HL-60 (cell line): ENCODE measurements around the gene FERMT2.

Experiments
- DNase-seq, 2 experiments: peaks; one replicate each; pipeline ENCODE4 v3.0.0-alpha.2; 2010 to 2020; ENCODE audit warnings: low read depth in 1 of 2, low spot score in 1 of 2
- H3K27ac ChIP-seq: fragments of 250-450 bp; sonication (Bioruptor Pico); replicated peaks from 2 replicates; pipeline ENCODE4 v1.5.1; 2020; ENCODE audit warnings: mild to moderate bottlenecking, moderate library complexity
- H3K27me3 ChIP-seq: fragments of 250-450 bp; sonication (Bioruptor Pico); 2 replicates; pipeline ENCODE4 v1.5.1; 2021; ENCODE audit warnings: mild to moderate bottlenecking, moderate library complexity; ENCODE audit not compliant: insufficient read depth, poor library complexity, severe bottlenecking
- H3K4me3 ChIP-seq: replicated peaks from 2 replicates; pipeline ENCODE4 v1.5.1; 2011; ENCODE audit warnings: mild to moderate bottlenecking, control low read depth, low read length; ENCODE audit not compliant: insufficient read depth
- GABPA ChIP-seq: IDR thresholded peaks from 2 replicates; pipeline ENCODE4 v1.6.1; 2012; ENCODE audit warnings: low read depth
- POLR2AphosphoS5 ChIP-seq: IDR thresholded peaks from 2 replicates; pipeline ENCODE4 v1.6.1; 2012; ENCODE audit warnings: low read depth
- REST ChIP-seq: IDR thresholded peaks from 2 replicates; pipeline ENCODE4 v1.6.1; 2012; ENCODE audit warnings: low read depth; ENCODE audit not compliant: insufficient replicate concordance
- SPI1 ChIP-seq: IDR thresholded peaks from 2 replicates; pipeline ENCODE4 v1.6.1; 2012; ENCODE audit warnings: low read depth, mild to moderate bottlenecking, borderline replicate concordance
- TF ChIP-seq, protein P1 (sequence below): IDR thresholded peaks from one replicate; pipeline ENCODE4 v1.5.1; 2011; ENCODE audit warnings: low read length, control low read depth, inconsistent platforms; ENCODE audit not compliant: insufficient read depth

The FERMT2 gene

GRCh38 chr14:52827426-52827825 is 123.4 kb downstream of the FERMT2 start:
- Histone ChIP-seq H3K4me3 (no peak overlapping the region), H3K27ac (no peak overlapping the region), H3K27me3 (peaks cover 9% of the 10 kb centered on the region)
- no peak for DNase-seq
- TF ChIP-seq, protein P1, sequence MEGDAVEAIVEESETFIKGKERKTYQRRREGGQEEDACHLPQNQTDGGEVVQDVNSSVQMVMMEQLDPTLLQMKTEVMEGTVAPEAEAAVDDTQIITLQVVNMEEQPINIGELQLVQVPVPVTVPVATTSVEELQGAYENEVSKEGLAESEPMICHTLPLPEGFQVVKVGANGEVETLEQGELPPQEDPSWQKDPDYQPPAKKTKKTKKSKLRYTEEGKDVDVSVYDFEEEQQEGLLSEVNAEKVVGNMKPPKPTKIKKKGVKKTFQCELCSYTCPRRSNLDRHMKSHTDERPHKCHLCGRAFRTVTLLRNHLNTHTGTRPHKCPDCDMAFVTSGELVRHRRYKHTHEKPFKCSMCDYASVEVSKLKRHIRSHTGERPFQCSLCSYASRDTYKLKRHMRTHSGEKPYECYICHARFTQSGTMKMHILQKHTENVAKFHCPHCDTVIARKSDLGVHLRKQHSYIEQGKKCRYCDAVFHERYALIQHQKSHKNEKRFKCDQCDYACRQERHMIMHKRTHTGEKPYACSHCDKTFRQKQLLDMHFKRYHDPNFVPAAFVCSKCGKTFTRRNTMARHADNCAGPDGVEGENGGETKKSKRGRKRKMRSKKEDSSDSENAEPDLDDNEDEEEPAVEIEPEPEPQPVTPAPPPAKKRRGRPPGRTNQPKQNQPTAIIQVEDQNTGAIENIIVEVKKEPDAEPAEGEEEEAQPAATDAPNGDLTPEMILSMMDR = no peak
- TF ChIP-seq POLR2AphosphoS5 (no peak), REST (no peak), GABPA (no peak), SPI1 (no peak)

- H3K27ac ChIP-seq = no peak overlapping the region
- H3K27me3 ChIP-seq = peaks cover 9% of the 10 kb centered on the region
- no peak for TF ChIP-seq SPI1
- no peak for TF ChIP-seq POLR2AphosphoS5
- TF ChIP-seq GABPA = no peak
- TF ChIP-seq REST = no peak
- TF ChIP-seq, protein P1 = no peak
- H3K4me3 ChIP-seq = no peak overlapping the region
- DNase-seq = no peak
Measured at GRCh38 chr14:52825085-52825484, 125.8 kb downstream of the FERMT2 start.

- H3K4me3 ChIP-seq = no peak overlapping the region
- no peak for TF ChIP-seq REST
- peaks cover 9% of the 10 kb centered on the region for H3K27me3 ChIP-seq
- DNase-seq = no peak
- H3K27ac ChIP-seq = no peak overlapping the region
Measured at GRCh38 chr14:52824462-52824861, 126.4 kb downstream of the FERMT2 start.

- Histone ChIP-seq H3K4me3 (no peak overlapping the region), H3K27me3 (peaks cover 9% of the 10 kb centered on the region), H3K27ac (no peak overlapping the region)
- TF ChIP-seq POLR2AphosphoS5 (no peak), GABPA (no peak), SPI1 (no peak), REST (no peak)
- TF ChIP-seq, protein P1 = no peak
- no peak for DNase-seq
Measured at GRCh38 chr14:52821805-52822250, 129.0 kb downstream of the FERMT2 start.
